HG03575 (cell line): ENCODE data around the gene KRTAP10-6.
"Not testable (repeated sequence)": the region's sequence is repeated elsewhere in the genome, so short reads cannot be mapped to it uniquely, and the experiment has no call there.

Experiments used
- ATAC-seq: cut with Tn5 transposase; IDR thresholded peaks from one replicate; pipeline ENCODE4 v1.9.1; 2021; ENCODE audit not compliant: unreplicated experiment, insufficient number of reproducible peaks, low FRiP score; ENCODE audit errors: extremely low read depth

KRTAP10-6 gene

DNA sequence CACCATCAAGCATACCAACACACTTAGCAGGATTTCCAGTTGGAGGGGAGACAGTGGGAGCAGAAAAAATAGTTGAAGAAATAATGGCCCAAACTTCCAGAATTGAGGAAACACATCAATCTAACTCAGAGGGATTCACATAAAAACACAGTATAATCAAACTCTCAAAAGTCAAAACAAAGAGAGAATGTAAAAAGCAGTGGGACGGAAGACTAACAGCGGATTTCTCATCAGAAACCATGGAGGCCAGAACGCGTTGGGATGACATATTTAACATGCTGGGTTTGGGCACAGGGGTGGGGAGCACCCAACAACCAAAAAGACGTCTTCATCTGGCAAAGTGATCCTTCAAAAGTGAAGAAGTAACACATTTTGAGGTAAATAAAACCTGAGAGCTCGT, 27.6 kb upstream of the KRTAP10-6 start:
- ATAC-seq = no peak

DNA sequence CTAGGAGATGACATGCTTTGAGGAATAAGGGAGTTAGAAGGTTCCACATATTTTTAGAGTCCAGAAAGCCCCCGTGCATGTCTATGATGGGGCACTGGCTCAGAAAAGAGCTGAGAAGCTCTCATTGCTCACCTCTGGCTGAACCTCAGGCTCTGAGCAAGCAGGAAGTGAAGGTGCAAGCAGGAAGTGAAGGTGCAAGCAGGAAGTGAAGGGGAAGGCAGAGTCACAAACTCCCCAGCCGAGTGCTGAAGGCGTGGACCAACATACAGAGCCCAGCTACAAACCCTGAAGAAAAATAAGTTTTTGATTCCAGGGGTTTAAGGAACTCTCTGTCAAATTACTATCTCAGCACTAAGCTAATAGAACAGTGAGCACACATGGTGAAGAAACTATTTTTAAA, 26.6 kb upstream of the KRTAP10-6 start:
- ATAC-seq = no peak

DNA sequence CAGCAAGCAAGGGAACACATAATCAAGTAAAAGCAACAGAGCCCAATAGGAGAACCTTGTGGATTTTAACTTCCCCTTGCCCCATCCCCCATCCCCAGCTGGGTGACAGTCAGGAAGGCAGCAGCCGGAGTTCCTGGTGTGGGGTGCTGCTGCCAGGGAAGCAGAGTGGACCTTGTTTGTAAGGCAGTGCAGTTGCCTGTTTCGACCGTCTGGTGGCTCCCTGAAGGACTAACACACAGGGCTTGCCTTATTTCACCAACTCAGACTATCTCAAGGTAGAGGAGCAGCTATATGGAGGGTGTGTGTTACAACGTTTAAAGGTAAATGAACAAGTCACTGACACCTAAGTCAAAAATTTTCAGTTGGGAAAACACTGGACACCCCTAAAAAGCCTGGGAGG, 26.2 kb upstream of the KRTAP10-6 start:
- no peak for ATAC-seq

DNA sequence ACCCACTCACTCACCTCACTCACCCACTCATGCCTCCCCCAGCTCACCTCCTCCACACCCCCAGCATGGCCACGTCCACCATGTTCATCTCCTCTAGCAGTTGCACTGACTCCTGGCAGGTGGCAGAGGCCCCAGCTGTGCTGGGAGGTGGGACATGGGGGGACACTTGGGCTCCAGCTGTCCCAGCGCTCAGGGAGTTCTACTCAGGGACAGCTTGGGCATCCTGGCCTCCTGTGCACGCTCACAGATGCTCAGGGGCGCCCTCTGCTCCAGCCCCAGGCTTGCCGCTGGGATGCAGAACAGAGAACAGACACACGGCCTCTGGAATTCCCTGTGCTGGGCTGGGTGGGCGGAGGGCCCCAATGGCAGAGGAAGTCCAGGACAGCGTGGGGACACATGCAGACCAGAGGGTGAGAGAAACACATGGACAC, 24.8 kb upstream of the KRTAP10-6 start:
- ATAC-seq = no peak

DNA sequence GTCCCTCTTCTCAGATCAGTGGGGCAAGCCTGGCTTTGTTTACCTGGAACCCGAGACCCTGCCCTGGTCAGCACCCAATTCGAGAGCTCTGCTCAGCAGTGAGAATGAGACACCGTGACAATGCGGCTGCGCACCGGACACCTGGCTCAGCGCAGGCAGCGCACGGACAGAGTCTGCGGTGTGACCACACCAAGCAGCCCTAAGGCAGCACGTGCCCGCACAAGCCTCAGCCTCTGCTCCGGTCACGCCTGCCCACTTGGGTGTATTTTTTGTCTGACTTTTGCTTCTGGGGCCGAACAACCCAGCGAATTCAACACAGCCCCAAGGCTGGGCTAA, 24.3 kb upstream of the KRTAP10-6 start:
- no peak for ATAC-seq

DNA sequence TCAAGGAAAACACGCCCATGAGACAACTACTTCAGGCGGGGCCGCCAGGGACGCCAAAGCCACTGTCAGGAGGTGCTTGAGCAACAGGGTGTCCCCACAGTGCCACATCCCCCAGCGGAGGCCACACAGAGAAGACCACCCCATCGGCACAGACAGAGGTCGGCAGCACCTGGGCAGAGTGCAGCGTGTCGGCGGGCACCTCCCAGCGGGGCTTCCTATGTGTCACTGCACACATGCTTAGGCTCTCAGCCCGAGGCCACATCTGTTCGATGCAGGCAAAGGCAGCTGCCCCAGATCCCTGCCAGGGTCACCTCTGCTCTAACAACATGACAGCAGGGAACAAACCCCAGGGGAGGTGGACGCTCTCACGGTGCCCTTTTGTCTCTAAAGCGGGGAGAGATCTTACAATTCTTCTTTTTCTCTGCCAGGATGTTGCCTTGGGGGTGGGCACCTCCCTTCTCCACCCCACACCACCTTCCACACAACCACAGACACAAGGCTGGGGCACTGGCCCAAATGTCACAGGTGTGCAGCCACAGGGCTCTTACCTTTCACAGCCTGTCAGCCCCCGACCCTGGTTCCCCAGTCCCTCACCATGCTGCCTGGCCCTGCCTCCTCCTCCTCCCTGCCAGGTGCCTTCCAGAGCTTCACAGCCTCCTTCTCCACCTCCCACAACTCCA, 23.7 kb upstream of the KRTAP10-6 start:
- ATAC-seq = no peak

DNA sequence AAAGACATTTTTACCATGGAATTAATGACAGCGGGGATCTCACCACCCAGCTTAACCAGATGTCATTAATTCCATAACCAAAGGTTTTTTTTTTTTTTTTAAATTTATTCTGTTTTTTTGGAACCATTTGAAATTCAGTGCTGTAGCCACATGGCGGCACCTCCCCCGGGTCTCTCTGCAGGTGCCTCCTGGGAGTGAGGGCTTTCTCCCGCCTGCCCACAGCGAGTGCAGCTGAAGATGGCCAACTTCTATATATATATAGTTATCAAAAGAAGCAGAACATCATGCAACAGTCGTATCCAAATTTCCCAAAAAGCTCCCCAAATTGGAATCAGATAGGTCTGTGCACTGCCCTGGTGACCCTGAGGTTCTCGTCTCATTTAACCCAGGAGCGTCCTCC, 23.2 kb upstream of the KRTAP10-6 start:
- ATAC-seq = no peak

DNA sequence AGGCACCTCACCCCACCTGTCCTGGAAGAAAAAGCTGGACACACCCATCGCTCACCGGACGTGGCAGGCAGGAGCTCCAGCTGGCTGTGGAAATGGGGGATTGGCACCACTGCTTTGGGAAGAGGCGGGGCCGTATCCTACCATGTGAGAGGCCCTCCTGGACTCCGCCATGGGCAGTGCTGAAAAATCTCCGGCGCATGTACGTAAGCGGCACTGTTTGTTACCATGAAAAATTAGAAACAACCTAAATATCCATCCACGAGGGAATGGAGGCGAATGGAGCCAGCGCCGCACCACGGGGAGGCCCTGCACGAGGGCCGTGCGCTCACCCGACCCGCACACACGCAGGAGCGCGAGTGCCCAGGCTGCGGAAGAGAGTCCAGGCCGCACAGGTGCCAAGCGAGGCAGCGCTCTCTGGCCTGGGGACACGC, 22.7 kb upstream of the KRTAP10-6 start:
- ATAC-seq = no peak

DNA sequence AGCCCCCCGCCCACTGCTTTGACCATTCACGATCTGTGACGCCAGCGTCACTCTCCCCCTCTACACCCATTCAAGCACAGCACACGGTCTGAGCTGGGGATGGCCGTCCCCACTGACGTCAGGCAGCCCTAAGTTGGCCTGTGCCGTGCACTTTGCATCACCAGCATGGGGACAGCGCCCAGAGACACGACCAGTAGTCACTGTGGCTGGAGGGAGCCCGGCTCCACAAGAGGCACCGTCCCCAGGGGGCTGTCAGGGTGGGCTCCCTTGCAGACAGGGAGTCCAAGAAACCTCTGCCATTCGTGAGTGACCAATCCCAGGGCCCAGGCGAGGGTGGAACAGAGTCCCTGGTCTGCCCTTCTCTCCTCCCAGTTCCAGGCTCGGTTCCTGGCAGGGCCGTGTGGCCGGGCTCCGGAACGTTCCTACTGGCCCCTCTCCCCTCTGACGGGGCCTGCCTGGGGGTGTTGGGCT, 21.9 kb upstream of the KRTAP10-6 start:
- ATAC-seq = no peak

DNA sequence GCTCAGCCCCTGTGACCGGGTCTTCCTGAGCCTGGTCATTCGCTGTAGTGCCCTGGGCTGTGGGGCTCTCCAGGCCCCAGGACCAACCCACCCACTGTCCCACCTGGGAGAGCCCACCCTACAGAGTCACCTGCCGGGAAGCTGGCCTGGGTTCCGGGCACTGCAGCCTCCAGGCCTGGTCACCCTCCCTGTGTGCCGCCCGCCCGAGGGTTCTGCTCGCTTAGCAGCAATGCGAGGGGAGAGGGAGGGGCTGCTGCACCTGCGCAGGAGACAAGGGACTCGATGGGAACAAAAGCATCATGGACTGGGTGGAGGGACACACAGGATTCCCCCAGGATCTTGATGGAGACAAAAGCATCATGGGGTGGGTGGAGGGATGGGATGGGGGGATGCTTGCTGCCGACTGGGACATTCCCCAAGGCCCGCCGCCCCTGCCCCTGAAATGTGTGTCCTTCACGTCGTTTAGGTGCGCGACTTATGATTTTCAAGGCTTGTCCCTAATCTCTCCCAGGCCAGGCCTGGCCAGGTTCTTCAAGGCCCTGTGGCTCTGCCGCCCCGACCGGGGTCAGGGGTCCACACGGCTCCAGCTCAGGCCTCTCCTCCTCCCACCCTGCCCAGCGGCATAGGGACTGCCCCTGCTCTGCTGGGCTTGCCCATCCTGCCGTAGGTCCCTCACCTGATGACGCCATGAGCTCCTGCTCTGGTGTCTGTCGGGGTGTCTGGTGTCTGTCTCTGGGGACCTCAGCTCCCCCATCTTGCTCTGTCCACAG, 21.3 kb upstream of the KRTAP10-6 start:
- ATAC-seq = no peak

DNA sequence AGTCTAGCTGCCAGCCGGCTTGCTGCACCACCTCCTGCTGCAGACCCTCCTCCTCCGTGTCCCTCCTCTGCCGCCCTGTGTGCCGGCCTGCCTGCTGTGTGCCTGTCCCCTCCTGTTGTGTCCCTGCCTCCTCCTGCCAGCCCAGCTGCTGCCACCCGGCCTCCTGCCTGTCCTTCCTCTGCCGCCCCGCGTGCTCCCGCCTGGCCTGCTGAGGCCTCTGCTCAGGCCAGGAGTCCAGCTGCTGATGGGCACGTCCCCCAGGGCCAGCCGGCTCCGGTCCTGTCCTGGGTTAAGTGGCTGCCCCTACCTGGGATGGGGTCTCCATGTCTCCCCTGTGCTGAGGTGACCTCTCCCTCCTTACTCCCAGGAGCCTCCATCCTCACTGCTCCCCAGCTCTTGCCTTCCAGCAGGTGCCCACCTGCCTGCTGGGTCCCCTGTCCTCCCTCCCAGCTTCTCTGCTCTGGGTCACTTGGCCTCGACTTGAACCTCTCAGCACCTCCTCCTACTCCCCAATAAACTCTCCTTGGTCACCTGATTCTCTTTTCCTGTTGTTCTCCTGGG, 20.4 kb upstream of the KRTAP10-6 start:
- no peak for ATAC-seq

DNA sequence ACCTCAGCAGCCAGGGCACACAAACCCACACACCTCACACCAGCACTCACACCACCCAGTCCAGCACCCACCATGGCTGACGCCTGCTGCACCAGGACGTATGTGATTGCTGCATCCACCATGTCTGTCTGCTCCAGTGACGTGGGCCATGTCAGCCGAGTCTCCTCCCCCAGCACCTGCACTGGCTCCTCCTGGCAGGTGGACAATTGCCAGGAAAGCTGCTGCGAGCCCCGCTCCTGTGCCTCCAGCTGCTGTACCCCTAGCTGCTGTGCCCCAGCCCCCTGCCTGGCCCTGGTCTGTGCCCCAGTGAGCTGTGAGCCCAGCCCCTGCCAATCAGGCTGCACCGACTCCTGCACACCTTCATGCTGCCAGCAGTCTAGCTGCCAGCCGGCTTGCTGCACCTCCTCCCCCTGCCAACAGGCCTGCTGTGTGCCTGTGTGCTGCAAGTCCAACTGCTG, 19.8 kb upstream of the KRTAP10-6 start, which contains the start of gene KRTAP10-8:
Gene KRTAP10-8 (plus strand): TSS at position 51 of the 458 bp plus-strand sequence. CDS start 22 bp downstream, at position 73.
- ATAC-seq = no peak

DNA sequence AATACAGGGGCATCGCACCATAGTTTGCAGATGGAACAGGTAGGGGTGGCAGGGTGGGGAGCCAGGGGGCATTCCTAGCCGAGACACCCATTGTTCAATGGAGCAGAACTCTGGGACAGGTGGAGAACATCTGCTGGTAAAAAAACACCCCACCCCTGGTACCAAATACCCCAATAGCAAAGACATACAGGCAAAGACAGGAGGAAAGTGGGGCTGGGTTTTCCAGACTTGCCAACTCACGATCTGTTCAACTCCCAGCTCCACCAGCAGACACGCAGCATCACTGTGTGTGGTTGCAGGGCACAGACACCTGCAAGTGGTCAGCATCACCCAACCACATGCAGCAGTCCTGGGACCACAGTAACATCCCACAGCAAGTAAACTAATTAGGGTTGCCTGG, 19.2 kb upstream of the KRTAP10-6 start:
- ATAC-seq = no peak

DNA sequence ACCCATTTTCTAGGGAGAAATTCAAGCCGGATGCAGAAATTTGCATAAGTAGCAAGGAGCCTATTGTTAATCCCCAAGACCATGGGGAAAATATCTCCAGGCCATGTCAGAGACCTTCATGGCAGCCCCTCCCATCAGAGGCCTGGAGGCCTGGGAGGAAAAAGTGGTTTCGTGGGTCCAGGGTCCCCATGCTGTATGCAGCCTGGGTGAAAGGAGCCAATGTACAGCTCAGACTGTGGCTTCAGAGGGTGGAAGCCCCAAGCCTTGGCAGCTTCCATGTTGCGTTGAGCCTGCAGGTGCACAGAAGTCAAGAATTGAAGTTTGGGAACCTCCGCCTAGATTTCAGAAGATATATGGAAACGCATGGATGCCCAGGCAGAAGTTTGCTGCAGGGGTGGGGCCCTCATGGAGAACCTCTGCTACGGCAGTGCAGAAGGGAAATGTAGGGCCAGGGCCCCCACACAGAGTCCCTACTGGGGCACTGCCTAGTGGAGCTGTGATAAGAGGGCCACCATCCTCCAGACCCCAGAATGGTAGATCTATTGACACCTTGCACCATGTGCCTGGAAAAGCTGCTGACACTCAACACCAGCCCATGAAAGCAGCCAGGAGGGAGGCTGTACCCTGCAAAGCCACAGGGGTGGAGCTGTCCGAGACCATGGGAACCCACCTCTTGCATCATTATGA, 18.0 kb upstream of the KRTAP10-6 start:
- not testable (repeated sequence) for ATAC-seq

DNA sequence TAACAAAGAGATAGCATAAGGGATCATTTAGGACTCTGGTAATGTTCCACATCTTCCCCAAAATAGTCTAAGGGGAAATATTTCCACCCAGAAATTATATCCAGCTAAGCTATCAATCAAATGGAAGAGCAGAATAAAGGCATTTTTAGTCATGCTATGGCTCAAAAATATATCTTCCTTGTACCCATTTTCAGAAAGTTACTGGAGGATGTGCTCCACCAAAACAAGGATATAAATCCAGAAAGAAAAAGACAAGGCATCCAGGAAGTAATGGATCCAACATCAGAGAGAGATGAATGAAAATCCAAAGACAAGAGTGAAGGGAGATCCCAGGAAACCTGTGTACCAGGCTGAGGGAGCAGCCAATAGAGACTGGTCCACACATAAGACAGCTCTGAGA, 16.9 kb upstream of the KRTAP10-6 start:
- no peak for ATAC-seq

DNA sequence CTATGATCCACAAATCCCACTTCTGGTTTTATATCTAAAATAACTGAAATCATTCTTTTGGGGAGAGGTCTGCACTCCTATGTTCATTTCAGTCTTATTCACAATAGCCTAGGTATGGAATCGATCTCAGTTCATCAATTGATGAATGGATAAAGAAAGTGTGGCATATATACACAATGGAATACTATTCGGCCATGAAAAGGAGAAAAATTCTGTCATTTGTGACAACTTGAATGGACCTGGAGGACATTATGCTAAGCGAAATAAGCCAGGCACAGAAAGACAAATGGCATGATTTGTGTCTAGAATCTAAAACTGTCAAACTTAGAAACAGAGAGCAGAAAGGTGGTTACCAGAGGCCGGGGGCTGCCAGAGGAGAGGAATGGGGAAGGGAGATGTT, 14.2 kb upstream of the KRTAP10-6 start:
- no peak for ATAC-seq

DNA sequence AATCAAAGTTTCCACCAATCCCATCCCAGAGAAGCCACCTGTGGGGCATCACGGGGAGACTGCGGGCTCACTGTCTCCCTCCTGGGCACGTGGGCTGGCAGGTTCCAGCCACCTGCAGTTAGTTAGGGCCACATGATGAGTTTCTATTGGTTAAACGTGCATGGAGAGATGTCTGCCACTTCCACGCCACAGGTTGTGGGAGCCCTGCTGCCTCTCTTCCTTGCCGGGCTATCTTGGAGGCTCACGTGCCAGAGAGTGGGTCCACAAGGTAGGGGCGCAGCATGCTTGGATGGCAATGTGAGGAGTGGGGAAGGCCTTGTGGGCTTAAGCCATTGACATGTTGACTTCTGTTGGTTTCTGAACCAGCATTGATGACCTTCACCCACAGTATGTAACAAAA, 11.6 kb upstream of the KRTAP10-6 start:
- ATAC-seq = no peak

DNA sequence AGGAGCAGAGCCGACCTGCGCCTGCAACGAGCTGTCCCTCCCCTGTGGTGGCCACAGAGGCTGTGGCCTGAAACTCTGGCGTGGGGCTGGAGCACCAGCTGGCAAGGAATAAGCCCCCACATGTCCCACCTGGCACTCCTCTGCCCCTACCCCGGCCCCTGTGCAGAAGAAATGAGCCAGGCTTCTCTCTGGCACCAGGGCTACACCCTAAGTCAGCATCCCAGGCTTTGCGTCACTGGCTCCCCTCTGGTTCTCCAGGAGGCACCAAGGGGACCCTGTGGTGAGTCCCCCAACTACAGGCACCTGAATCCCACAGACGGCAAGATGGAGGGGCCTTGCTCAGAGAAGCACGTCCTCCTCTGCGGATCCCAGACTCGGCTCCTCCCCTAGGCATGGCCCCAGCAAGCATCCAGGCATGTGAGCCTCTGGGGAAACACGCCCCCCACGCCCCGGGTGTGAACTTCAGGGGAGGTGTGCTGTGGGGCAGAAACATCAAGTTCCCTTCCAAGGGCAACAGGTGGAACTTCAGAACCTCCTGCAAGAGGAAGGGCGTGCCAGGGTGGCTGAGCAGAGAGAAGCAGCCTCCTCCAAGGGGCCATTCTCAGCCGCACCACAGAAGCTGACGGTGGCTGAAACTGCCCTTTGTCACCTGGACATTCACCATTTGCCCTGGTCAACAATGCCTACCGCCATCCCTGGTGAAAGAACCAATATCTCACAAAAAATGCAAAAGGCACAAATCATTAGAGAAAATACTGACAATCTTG, 11.0 kb upstream of the KRTAP10-6 start:
- no peak for ATAC-seq

DNA sequence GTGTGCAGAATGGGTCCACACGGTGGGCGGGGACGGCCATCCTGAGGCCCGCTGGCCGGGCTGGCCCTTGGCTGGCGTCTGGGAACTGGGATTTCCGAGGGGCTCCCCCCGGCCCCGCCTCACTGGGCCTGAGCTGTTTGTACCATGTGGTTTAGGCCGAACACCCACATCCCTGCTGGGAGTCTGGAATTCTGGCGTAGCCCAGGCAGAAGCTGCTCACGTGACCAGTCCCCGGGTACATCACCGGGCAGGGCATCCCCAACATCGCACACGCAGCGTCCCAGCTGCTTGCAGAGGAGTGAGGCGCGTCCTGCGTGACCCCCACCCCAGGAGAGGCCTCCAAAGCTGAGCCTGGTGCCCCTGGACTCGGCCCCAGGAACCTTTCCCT, 10.2 kb upstream of the KRTAP10-6 start:
- ATAC-seq = no peak
